GM23248 (cell line): Measurements from ENCODE around the gene HIP1. TPM values are rescaled to one million over a fixed set of nuclear protein-coding genes. Genes with fewer than 3 reads are reported as not detected.

Experiments
- DNase-seq: peaks from one replicate; pipeline ENCODE4 v3.0.0-alpha.2; 2015
- H2AFZ ChIP-seq: fragments of 200-600 bp; sonication (generic); 2 replicates; pipeline ENCODE4 v1.6.1; 2016; ENCODE audit warnings: antibody characterized with exemption
- H3F3A ChIP-seq: fragments of 200-600 bp; sonication (generic); 2 replicates; pipeline ENCODE4 v1.6.1; 2016; ENCODE audit warnings: mild to moderate bottlenecking, antibody characterized with exemption, mixed run types; ENCODE audit not compliant: insufficient read depth
- H3K27ac ChIP-seq: fragments of 200-600 bp; sonication (generic); 2 replicates; pipeline ENCODE4 v1.5.1; 2016; ENCODE audit warnings: mild to moderate bottlenecking
- H3K27me3 ChIP-seq: fragments of 200-600 bp; sonication (generic); replicated peaks from 2 replicates; pipeline ENCODE4 v1.6.1; 2016; ENCODE audit warnings: mild to moderate bottlenecking; ENCODE audit not compliant: insufficient read depth
- H3K36me3 ChIP-seq: fragments of 200-600 bp; sonication (generic); 2 replicates; pipeline ENCODE4 v1.6.1; 2016; ENCODE audit warnings: low read depth, mild to moderate bottlenecking
- H3K4me1 ChIP-seq: fragments of 200-600 bp; sonication (generic); 2 replicates; pipeline ENCODE4 v1.6.1; 2016; ENCODE audit warnings: mild to moderate bottlenecking; ENCODE audit not compliant: insufficient read depth
- H3K4me2 ChIP-seq: fragments of 200-600 bp; sonication (generic); one replicate; pipeline ENCODE4 v1.6.1; 2016; ENCODE audit warnings: mild to moderate bottlenecking; ENCODE audit not compliant: unreplicated experiment
- H3K4me3 ChIP-seq: fragments of 200-600 bp; sonication (generic); 2 replicates; pipeline ENCODE4 v1.5.1; 2016; ENCODE audit warnings: mild to moderate bottlenecking
- H3K79me2 ChIP-seq: fragments of 200-600 bp; sonication (generic); 2 replicates; pipeline ENCODE4 v1.6.1; 2016; ENCODE audit warnings: mild to moderate bottlenecking; ENCODE audit not compliant: insufficient read depth
- H3K9ac ChIP-seq: fragments of 200-600 bp; sonication (generic); 2 replicates; pipeline ENCODE4 v1.6.1; 2016; ENCODE audit warnings: mild to moderate bottlenecking
- H3K9me2 ChIP-seq: fragments of 200-600 bp; sonication (generic); 2 replicates; pipeline ENCODE4 v1.6.1; 2016; ENCODE audit warnings: mixed run types, mild to moderate bottlenecking, moderate library complexity; ENCODE audit not compliant: insufficient read depth
- H3K9me3 ChIP-seq: fragments of 200-600 bp; sonication (generic); one replicate; pipeline ENCODE4 v1.6.1; 2017; ENCODE audit warnings: low read depth
- H4K20me1 ChIP-seq: fragments of 200-600 bp; sonication (generic); 2 replicates; pipeline ENCODE4 v1.6.0; 2016; ENCODE audit not compliant: insufficient read depth
- EZH2 ChIP-seq: fragments of 200-600 bp; sonication (generic); IDR thresholded peaks from 2 replicates; pipeline ENCODE4 v1.6.1; 2018; ENCODE audit warnings: antibody characterized with exemption, mild to moderate bottlenecking; ENCODE audit not compliant: insufficient read depth, poor library complexity, severe bottlenecking
- EZH2phosphoT487 ChIP-seq: fragments of 200-600 bp; sonication (generic); IDR thresholded peaks from 2 replicates; pipeline ENCODE4 v1.6.1; 2018; ENCODE audit warnings: antibody characterized with exemption, moderate library complexity, mild to moderate bottlenecking, low read depth; ENCODE audit not compliant: insufficient read depth
- WGBS, 2 experiments: methylation state at CpG; one replicate each; pipeline ENCODE4 v1.1.6; 2015 to 2017; ENCODE audit warnings: low lambda C conversion rate in 2 of 2, low coverage in 1 of 2; ENCODE audit errors: missing lambda C conversion rate in 2 of 2; 5-methylcytosine and 5-hydroxymethylcytosine counted together
- in situ Hi-C: fragments of 300-500 bp; cut with MboI; formaldehyde crosslinking; loops from 2 replicates; pipeline ENCODE4 v1.15.0; 2020
- polyA plus RNA-seq: library from polyadenylated mRNA; unstranded; fragments of >200 nt; fragmentation: Nextera tagmentation; extraction: Ambion mirVana; gene quantifications from 2 replicates; pipeline ENCODE4 v1.2.1, GENCODE V29; 2016
- total RNA-seq: library from RNA; depleted of rRNA; stranded (reverse); fragments of >200 nt; shearing (Covaris generic); gene quantifications from 2 replicates; pipeline ENCODE4 v1.2.3, GENCODE V29; 2014

HIP1 gene
- total and polyA plus RNA-seq, 2 experiments from 2014 or later = 6.1 to 13.6 TPM

- H2AFZ ChIP-seq = no peak overlapping the region
- no peaks in the 10 kb centered on the region for H3K9me3 ChIP-seq
- H3K9me2 ChIP-seq = no peaks in the 10 kb centered on the region
- no peaks in the 10 kb centered on the region for H3F3A ChIP-seq
- H3K27ac ChIP-seq = no peak overlapping the region
- no peaks in the 10 kb centered on the region for H3K79me2 ChIP-seq
- DNase-seq = no peak
- 97 to 98% methylated on average over 13 of the region's 13 CpGs for WGBS, 2 experiments
- H4K20me1 ChIP-seq = no peaks in the 10 kb centered on the region
- H3K4me2 ChIP-seq = no peak overlapping the region
- H3K4me1 ChIP-seq = no peaks in the 10 kb centered on the region
- no peaks in the 10 kb centered on the region; the same call in 1 of the 2 replicates for H3K36me3 ChIP-seq
- H3K4me3 ChIP-seq = no peak overlapping the region
- in situ Hi-C loops = loop anchor here (25.0 kb wide), 1 partner anchor 207 kb away; the partner anchor contains the start of gene CCL26
- H3K9ac ChIP-seq = no peak overlapping the region
- TF ChIP-seq EZH2 = no peak
- TF ChIP-seq EZH2phosphoT487 = no peak
- no peaks in the 10 kb centered on the region for H3K27me3 ChIP-seq
Measured at GRCh38 chr7:75555736-75556135, 183.0 kb downstream of the HIP1 start.

- H3F3A ChIP-seq = no peaks in the 10 kb centered on the region
- in situ Hi-C loops = no loop called here
- TF ChIP-seq EZH2phosphoT487 (no peak), EZH2 (no peak)
- no peak overlapping the region for H3K27ac ChIP-seq
- no peaks in the 10 kb centered on the region for H3K4me1 ChIP-seq
- WGBS, 2 experiments = 95% methylated on average over 15 of the region's 15 CpGs
- no peak for DNase-seq
- H2AFZ ChIP-seq = no peak overlapping the region
- H3K36me3 ChIP-seq = no peaks in the 10 kb centered on the region; the same call in 1 of the 2 replicates
- no peak overlapping the region for H3K9ac ChIP-seq
- no peak overlapping the region for H3K4me3 ChIP-seq
- no peaks in the 10 kb centered on the region for H3K9me3 ChIP-seq
- H3K4me2 ChIP-seq = no peak overlapping the region
- no peaks in the 10 kb centered on the region for H3K79me2 ChIP-seq
- no peaks in the 10 kb centered on the region for H4K20me1 ChIP-seq
- H3K27me3 ChIP-seq = no peaks in the 10 kb centered on the region
- H3K9me2 ChIP-seq = no peaks in the 10 kb centered on the region
Measured at GRCh38 chr7:75546237-75547015, 192.3 kb downstream of the HIP1 start.

GRCh38 chr7:75537731-75538130 lies 201.0 kb downstream of the HIP1 start:
- 90 to 99% methylated on average over 5 of the region's 5 CpGs for WGBS, 2 experiments
- no peak overlapping the region for H3K4me3 ChIP-seq
- no peak overlapping the region for H3K9ac ChIP-seq
- in situ Hi-C loops = no loop called here
- no peaks in the 10 kb centered on the region for H3K9me2 ChIP-seq
- H3K79me2 ChIP-seq = no peaks in the 10 kb centered on the region
- peaks cover 13% of the 10 kb centered on the region for H3K4me1 ChIP-seq
- TF ChIP-seq EZH2 (no peak), EZH2phosphoT487 (no peak)
- H3F3A ChIP-seq = peaks cover 21% of the 10 kb centered on the region
- H3K27me3 ChIP-seq = no peaks in the 10 kb centered on the region
- no peaks in the 10 kb centered on the region for H3K9me3 ChIP-seq
- DNase-seq = no peak
- H3K36me3 ChIP-seq = peaks cover 7% of the 10 kb centered on the region; the same call in 1 of the 2 replicates
- H4K20me1 ChIP-seq = no peaks in the 10 kb centered on the region
- no peak overlapping the region for H3K4me2 ChIP-seq
- no peak overlapping the region for H3K27ac ChIP-seq
- H2AFZ ChIP-seq = no peak overlapping the region

GRCh38 chr7:75536940-75537538 lies 201.7 kb downstream of the HIP1 start:
- no peaks in the 10 kb centered on the region for H3K9me2 ChIP-seq
- in situ Hi-C loops = no loop called here
- peaks cover 21% of the 10 kb centered on the region for H3F3A ChIP-seq
- H3K27ac ChIP-seq = no peak overlapping the region
- peaks cover 7% of the 10 kb centered on the region; the same call in 1 of the 2 replicates for H3K36me3 ChIP-seq
- no peak for DNase-seq
- no peaks in the 10 kb centered on the region for H3K27me3 ChIP-seq
- no peaks in the 10 kb centered on the region for H3K9me3 ChIP-seq
- no peak overlapping the region for H3K4me2 ChIP-seq
- H4K20me1 ChIP-seq = no peaks in the 10 kb centered on the region
- H3K79me2 ChIP-seq = no peaks in the 10 kb centered on the region
- WGBS, 2 experiments = 93 to 96% methylated on average over 18 of the region's 18 CpGs
- no peak overlapping the region for H3K4me3 ChIP-seq
- peaks cover 13% of the 10 kb centered on the region for H3K4me1 ChIP-seq
- no peak for TF ChIP-seq EZH2phosphoT487
- no peak overlapping the region for H2AFZ ChIP-seq
- no peak overlapping the region for H3K9ac ChIP-seq
